WTC11 (cell line): Measurements from ENCODE around the gene SH2D4B. TPM values are rescaled to one million over a fixed set of nuclear protein-coding genes. Genes with fewer than 3 reads are reported as not detected.

Source experiments
- ATAC-seq: fragments of 200-7000 bp; cut with Tn5 transposase; 2 replicates; pipeline ENCODE4 v1.10.0; 2021; ENCODE audit warnings: mild to moderate bottlenecking, moderate library complexity
- CTCF ChIA-PET: fragments of 300-600 bp; sonication (Branson Sonifier 250); formaldehyde crosslinking; loops from one replicate; lab custom pipeline; 2021; ENCODE audit warnings: antibody characterized with exemption; lab: Charles Lee
- POLR2A ChIA-PET: fragments of 350-600 bp; sonication (Branson Sonifier 250); formaldehyde crosslinking; loops from one replicate; lab custom pipeline; 2021; ENCODE audit warnings: antibody characterized with exemption; lab: Charles Lee
- DNase-seq: peaks from one replicate; pipeline ENCODE4 v3.0.0; 2021; ENCODE audit warnings: low spot score
- H3K27ac Mint-ChIP-seq: 2 replicates; pipeline ENCODE4 v1.8.0; 2021; ENCODE audit warnings: mixed read lengths
- H3K27me3 Mint-ChIP-seq: 2 replicates; pipeline ENCODE4 v1.8.0; 2021; ENCODE audit warnings: low read depth, mild to moderate bottlenecking, moderate library complexity, mixed read lengths
- H3K36me3 Mint-ChIP-seq: 2 replicates; pipeline ENCODE4 v1.8.0; 2021; ENCODE audit warnings: mixed read lengths
- H3K4me1 Mint-ChIP-seq: 2 replicates; pipeline ENCODE4 v1.8.0; 2022; ENCODE audit warnings: mixed read lengths
- H3K4me3 Mint-ChIP-seq: 2 replicates; pipeline ENCODE4 v1.8.0; 2021; ENCODE audit warnings: mild to moderate bottlenecking, moderate library complexity, mixed read lengths
- H3K9me3 Mint-ChIP-seq: 2 replicates; pipeline ENCODE4 v1.8.0; 2021; ENCODE audit warnings: mixed read lengths
- CDX4 ChIP-seq: fragments of 250-450 bp; sonication (Bioruptor Pico); IDR thresholded peaks from 2 replicates; pipeline ENCODE4 v1.9.0; 2021; ENCODE audit warnings: moderate library complexity, mild to moderate bottlenecking, inconsistent platforms, borderline replicate concordance
- CREM ChIP-seq: sonication (generic); formaldehyde crosslinking; IDR thresholded peaks from 2 replicates; pipeline ENCODE4 v1.8.1; 2022; ENCODE audit warnings: mild to moderate bottlenecking, missing genetic modification reagents, moderate library complexity
- CTCF ChIP-seq: fragments of 200-600 bp; IDR thresholded peaks from 2 replicates; pipeline ENCODE4 v1.8.0; 2022; ENCODE audit warnings: antibody characterized with exemption
- E2F1 ChIP-seq: sonication (generic); formaldehyde crosslinking; IDR thresholded peaks from 2 replicates; pipeline ENCODE4 v1.8.0; 2022; ENCODE audit warnings: mild to moderate bottlenecking, missing genetic modification reagents
- ELF4 ChIP-seq: sonication (generic); formaldehyde crosslinking; IDR thresholded peaks from 2 replicates; pipeline ENCODE4 v1.8.1; 2022; ENCODE audit warnings: low read depth, mild to moderate bottlenecking, moderate library complexity, missing genetic modification reagents
- MAX ChIP-seq: sonication (generic); formaldehyde crosslinking; IDR thresholded peaks from 2 replicates; pipeline ENCODE4 v1.8.0; 2022; ENCODE audit warnings: mild to moderate bottlenecking, missing genetic modification reagents
- NFATC4 ChIP-seq: fragments of 250-450 bp; sonication (Bioruptor Pico); IDR thresholded peaks from 2 replicates; pipeline ENCODE4 v1.9.0; 2021; ENCODE audit warnings: mild to moderate bottlenecking
- SMAD4 ChIP-seq: sonication (generic); formaldehyde crosslinking; IDR thresholded peaks from 2 replicates; pipeline ENCODE4 v1.8.0; 2022; ENCODE audit warnings: mild to moderate bottlenecking, missing genetic modification reagents
- TP53 ChIP-seq: sonication (generic); formaldehyde crosslinking; IDR thresholded peaks from 2 replicates; pipeline ENCODE4 v1.8.1; 2023; ENCODE audit warnings: mild to moderate bottlenecking, missing genetic modification reagents
- ZBTB21 ChIP-seq: sonication (generic); formaldehyde crosslinking; IDR thresholded peaks from 2 replicates; pipeline ENCODE4 v1.8.1; 2023; ENCODE audit warnings: mild to moderate bottlenecking, missing genetic modification reagents, borderline replicate concordance
- ZBTB43 ChIP-seq: sonication (generic); formaldehyde crosslinking; IDR thresholded peaks from 2 replicates; pipeline ENCODE4 v1.8.1; 2023; ENCODE audit warnings: mild to moderate bottlenecking, missing genetic modification reagents
- ZMAT4 ChIP-seq: fragments of 250-450 bp; sonication (Bioruptor Pico); IDR thresholded peaks from 2 replicates; pipeline ENCODE4 v1.9.0; 2021; ENCODE audit warnings: mild to moderate bottlenecking
- ZNF121 ChIP-seq: sonication (generic); formaldehyde crosslinking; IDR thresholded peaks from 2 replicates; pipeline ENCODE4 v1.8.0; 2023; ENCODE audit warnings: missing genetic modification reagents
- ZNF423 ChIP-seq: fragments of 250-450 bp; sonication (Bioruptor Pico); IDR thresholded peaks from 2 replicates; pipeline ENCODE4 v2.1.2; 2022; ENCODE audit warnings: mild to moderate bottlenecking, moderate library complexity
- ZNF532 ChIP-seq: fragments of 250-450 bp; sonication (Bioruptor Pico); IDR thresholded peaks from 2 replicates; pipeline ENCODE4 v1.9.0; 2021; ENCODE audit warnings: mild to moderate bottlenecking, borderline replicate concordance
- total RNA-seq: library from RNA; stranded (reverse); gene quantifications from 3 replicates; pipeline ENCODE4 v1.2.3, GENCODE V29; 2021

SH2D4B gene
- total RNA-seq, 1 experiment from 2014 or later, result 0.04 TPM

GRCh38 chr10:80589726-80590373 lies 52.1 kb downstream of the SH2D4B start (continued):
- TF ChIP-seq ELF4 (CRISPR knock-in tag), result no peak
- no peak for TF ChIP-seq CREM (CRISPR knock-in tag)
- no peak for TF ChIP-seq NFATC4 (CRISPR knock-in tag)
- TF ChIP-seq ZBTB21, result no peak
- TF ChIP-seq TP53 (CRISPR knock-in tag), result no peak
- TF ChIP-seq ZMAT4, result no peak
- no peak for TF ChIP-seq ZNF121 (CRISPR knock-in tag)
- no peak for TF ChIP-seq ZNF532 (CRISPR knock-in tag)

- Mint-ChIP-seq H3K27me3 (no peaks in the 10 kb centered on the region), H3K4me1 (peaks cover 10% of the 10 kb centered on the region), H3K4me3 (no peak overlapping the region), H3K27ac (no peak overlapping the region), H3K9me3 (peaks cover 27% of the 10 kb centered on the region), H3K36me3 (peaks cover 14% of the 10 kb centered on the region)
- no peak for ATAC-seq
- ChIA-PET POLR2A (no interaction called here), CTCF (interaction anchor here (1.2 kb wide), 1 partner anchor 9 kb away, joined by 4 read pairs; no protein-coding TSS in a partner anchor)
- no peak for DNase-seq
- TF ChIP-seq ZBTB43 (CRISPR knock-in tag) (no peak), CDX4 (CRISPR knock-in tag) (no peak), MAX (CRISPR knock-in tag) (no peak), SMAD4 (CRISPR knock-in tag) (no peak)
Observed at GRCh38 chr10:80590585-80591125, 53.0 kb downstream of the SH2D4B start.

GRCh38 chr10:80596391-80597257 lies 58.9 kb downstream of the SH2D4B start:
- TF ChIP-seq E2F1 (CRISPR knock-in tag) (no peak), MAX (CRISPR knock-in tag) (no peak), CTCF (peak; percentile 84), ZNF423 (CRISPR knock-in tag) (0 out of 2 replicates have a peak, but pooled peaks have one; percentile 33)
- TF ChIP-seq, all 79 proteins: peak for 2
- ATAC-seq (peak; percentile 78), DNase-seq (peak; percentile 52)
- peaks cover 12% of the 10 kb centered on the region for H3K9me3 Mint-ChIP-seq
- H3K36me3 Mint-ChIP-seq, result no peaks in the 10 kb centered on the region
- no peak overlapping the region for H3K4me3 Mint-ChIP-seq
- H3K27me3 Mint-ChIP-seq, result no peaks in the 10 kb centered on the region
- 0 out of 2 replicates have a peak, but pooled peaks cover 5% of the 10 kb centered on the region for H3K4me1 Mint-ChIP-seq
- CTCF ChIA-PET, result interaction anchor here (0.6 to 4.0 kb wide), 56 partner anchors 8 to 1458 kb away, joined by 3 to 49 read pairs (median 5); partner anchors contain the start of genes DYDC1, DYDC2 and PRXL2A
- H3K27ac Mint-ChIP-seq, result no peak overlapping the region
- POLR2A ChIA-PET, result no interaction called here
